H1 (cell line): Measurements from ENCODE around the gene CDC42EP3. TPM values are rescaled to one million over a fixed set of nuclear protein-coding genes. Genes with fewer than 3 reads are reported as not detected.

Source experiments
- CTCF ChIA-PET: fragments of 300-600 bp; sonication (Branson Sonifier 250); formaldehyde crosslinking; loops from one replicate; lab custom pipeline; 2021; ENCODE audit not compliant: partially characterized antibody; lab: Charles Lee
- POLR2A ChIA-PET: fragments of 300-600 bp; sonication (Branson Sonifier 250); formaldehyde crosslinking; loops from one replicate; lab custom pipeline; 2021; ENCODE audit warnings: inconsistent platforms; ENCODE audit not compliant: partially characterized antibody; lab: Charles Lee
- DNase-seq, 2 experiments: peaks; one replicate each; pipeline versions ENCODE4 v3.0.0 to v3.0.0-alpha.2; 2010 to 2022; ENCODE audit warnings: low spot score in 2 of 2, low read depth in 1 of 2, mixed read lengths in 1 of 2
- FAIRE-seq: peaks from 2 replicates; lab custom pipeline; 2011; peaks lifted over from hg19 to GRCh38; lab: Jason Lieb, UNC
- H2AFZ ChIP-seq: 2 replicates; pipeline ENCODE4 v1.8.1; 2012; ENCODE audit warnings: low read length, inconsistent platforms
- H2AK5ac ChIP-seq: 2 replicates; pipeline ENCODE4 v1.6.1; 2013; ENCODE audit warnings: low read depth, low read length
- H2BK120ac ChIP-seq: replicated peaks from 2 replicates; pipeline ENCODE3; 2013; ENCODE audit warnings: low read depth, low read length, inconsistent platforms
- H2BK12ac ChIP-seq: 2 replicates; pipeline ENCODE4 v1.6.1; 2013; ENCODE audit warnings: low read depth, low read length
- H2BK15ac ChIP-seq: 2 replicates; pipeline ENCODE4 v1.6.1; 2013; ENCODE audit warnings: low read length
- H2BK20ac ChIP-seq: 2 replicates; pipeline ENCODE4 v1.6.1; 2013; ENCODE audit warnings: low read length
- H2BK5ac ChIP-seq: 2 replicates; pipeline ENCODE4 v1.6.1; 2013; ENCODE audit warnings: low read depth, low read length
- H3K14ac ChIP-seq: 2 replicates; pipeline ENCODE4 v1.6.1; 2013; ENCODE audit warnings: inconsistent platforms; ENCODE audit not compliant: insufficient read length
- H3K18ac ChIP-seq: 2 replicates; pipeline ENCODE4 v1.6.1; 2013; ENCODE audit warnings: low read length; ENCODE audit errors: extremely low read depth
- H3K23ac ChIP-seq: 2 replicates; pipeline ENCODE4 v1.6.1; 2013; ENCODE audit warnings: inconsistent platforms; ENCODE audit not compliant: insufficient read length
- H3K23me2 ChIP-seq: 2 replicates; pipeline ENCODE4 v1.6.1; 2013; ENCODE audit warnings: low read depth, low read length
- H3K27ac ChIP-seq: 2 replicates; pipeline ENCODE4 v1.6.1; 2011; ENCODE audit warnings: low read depth, low read length, inconsistent platforms
- H3K27me3 ChIP-seq, 4 experiments: replicated peaks in 1 of 4; 1 replicate in 1 of 4; 2 replicates in 3 of 4; pipeline versions ENCODE4 v1.6.1 to v1.8.1; 2011 to 2013; ENCODE audit warnings: low read length in 3 of 4, mild to moderate bottlenecking in 3 of 4, inconsistent platforms in 2 of 4, mixed read lengths in 2 of 4, moderate library complexity in 1 of 4; ENCODE audit not compliant: control insufficient read depth in 3 of 4, insufficient read depth in 3 of 4; ENCODE audit errors: extremely low read depth in 1 of 4
- H3K36me3 ChIP-seq, 4 experiments: 2 replicates each; pipeline versions ENCODE4 v1.6.1 to v1.8.1; 2011 to 2013; ENCODE audit warnings: mild to moderate bottlenecking in 4 of 4, low read length in 3 of 4, moderate library complexity in 2 of 4, control low read depth in 1 of 4, inconsistent platforms in 1 of 4; ENCODE audit not compliant: insufficient read depth in 4 of 4, control insufficient read depth in 2 of 4
- H3K4ac ChIP-seq: replicated peaks from 2 replicates; pipeline ENCODE3; 2013; ENCODE audit warnings: low read length, low read depth, mixed read lengths, inconsistent platforms; ENCODE audit not compliant: insufficient read length
- H3K4me1 ChIP-seq, 4 experiments: replicated peaks in 1 of 4; 1 replicate in 1 of 4; 2 replicates in 3 of 4; pipeline versions ENCODE4 v1.6.1 to v1.8.1; 2011 to 2013; ENCODE audit warnings: low read length in 3 of 4, inconsistent platforms in 2 of 4, mixed read lengths in 1 of 4; ENCODE audit not compliant: insufficient read depth in 4 of 4, control insufficient read depth in 3 of 4
- H3K4me2 ChIP-seq, 2 experiments: 2 replicates each; pipeline versions ENCODE4 v1.6.1 to v1.8.1; 2011 to 2013; ENCODE audit warnings: low read depth in 2 of 2, low read length in 2 of 2, control low read depth in 1 of 2, inconsistent platforms in 1 of 2, mild to moderate bottlenecking in 1 of 2; ENCODE audit not compliant: insufficient read depth in 1 of 2
- H3K4me3 ChIP-seq, 4 experiments: fragments of 200-600, 300-600 bp in 1 of 4; sonication (generic), shearing (Covaris generic), sonication (Bioruptor Twin) in 1 of 4; 2 replicates each; pipeline versions ENCODE4 v1.5.1 to v1.8.1; 2011 to 2016; ENCODE audit warnings: low read length in 4 of 4, low read depth in 3 of 4, control low read depth in 2 of 4, inconsistent platforms in 2 of 4, mild to moderate bottlenecking in 2 of 4, mixed read lengths in 1 of 4, moderate library complexity in 1 of 4; ENCODE audit not compliant: insufficient read depth in 2 of 4; ENCODE audit errors: extremely low read depth in 1 of 4
- H3K56ac ChIP-seq: replicated peaks from 2 replicates; pipeline ENCODE3; 2013; ENCODE audit warnings: low read depth, mild to moderate bottlenecking, mixed read lengths, low read length, inconsistent platforms; ENCODE audit not compliant: insufficient read length
- H3K79me1 ChIP-seq: 2 replicates; pipeline ENCODE4 v1.6.1; 2013; ENCODE audit warnings: low read depth, low read length, control low read depth
- H3K79me2 ChIP-seq, 2 experiments: 2 replicates each; pipeline versions ENCODE4 v1.6.1 to v1.8.1; 2012 to 2013; ENCODE audit warnings: low read length in 2 of 2, mild to moderate bottlenecking in 2 of 2, inconsistent platforms in 1 of 2; ENCODE audit not compliant: insufficient read depth in 2 of 2, control insufficient read depth in 1 of 2
- H3K9ac ChIP-seq, 4 experiments: replicated peaks in 1 of 4; 1 replicate in 1 of 4; 2 replicates in 3 of 4; pipeline versions ENCODE4 v1.6.1 to v1.8.1; 2011 to 2013; ENCODE audit warnings: low read depth in 3 of 4, low read length in 3 of 4, control low read depth in 2 of 4, mild to moderate bottlenecking in 2 of 4, moderate library complexity in 2 of 4, inconsistent platforms in 1 of 4; ENCODE audit errors: extremely low read depth in 1 of 4
- H3K9me3 ChIP-seq, 2 experiments: 2 replicates each; pipeline versions ENCODE4 v1.6.1 to v1.8.1; 2012 to 2013; ENCODE audit warnings: mild to moderate bottlenecking in 2 of 2, moderate library complexity in 2 of 2, control low read depth in 1 of 2, inconsistent platforms in 1 of 2, low read depth in 1 of 2, low read length in 1 of 2, mixed read lengths in 1 of 2; ENCODE audit not compliant: insufficient read depth in 2 of 2
- H4K20me1 ChIP-seq, 2 experiments: replicated peaks in 1 of 2; 2 replicates each; pipeline versions ENCODE3 to v1.8.1; 2011 to 2013; ENCODE audit warnings: inconsistent platforms in 2 of 2, low read length in 2 of 2, mild to moderate bottlenecking in 1 of 2; ENCODE audit not compliant: insufficient read depth in 2 of 2, control insufficient read depth in 1 of 2
- H4K5ac ChIP-seq: 2 replicates; pipeline ENCODE4 v1.6.1; 2013; ENCODE audit warnings: low read length, low read depth, mixed read lengths, inconsistent platforms; ENCODE audit not compliant: insufficient read length
- H4K8ac ChIP-seq: 2 replicates; pipeline ENCODE4 v1.8.0; 2013; ENCODE audit warnings: mild to moderate bottlenecking, moderate library complexity, low read length, inconsistent platforms; ENCODE audit not compliant: insufficient read depth; ENCODE audit errors: extremely low read depth
- H4K91ac ChIP-seq: replicated peaks from 2 replicates; pipeline ENCODE3; 2013; ENCODE audit warnings: low read length, mixed read lengths, inconsistent platforms; ENCODE audit not compliant: insufficient read length
- HDAC6 ChIP-seq: IDR thresholded peaks from one replicate; pipeline ENCODE4 v1.7.1; 2012; ENCODE audit warnings: low read depth, mild to moderate bottlenecking, inconsistent platforms, low read length, moderate library complexity
- whole genome bisulfite sequencing, 2 experiments: shearing (Covaris generic) in 1 of 2; methylation state at CpG; one replicate each; pipeline versions ENCODE4 v1.1.6 to v1.1.7; 2013 to 2015; ENCODE audit warnings: low lambda C conversion rate in 2 of 2, mixed read lengths in 2 of 2, inconsistent platforms in 1 of 2, low coverage in 1 of 2, missing lambda C conversion rate in 1 of 2; ENCODE audit not compliant: insufficient replicate concordance in 2 of 2, insufficient coverage in 1 of 2, insufficient read length in 1 of 2; ENCODE audit errors: extremely low coverage in 1 of 2, missing lambda C conversion rate in 1 of 2; 5-methylcytosine and 5-hydroxymethylcytosine counted together
- polyA plus RNA-seq, 7 experiments: library from polyadenylated mRNA; depleted of rRNA in 3 of 7; stranded (reverse) in 5 of 7; unstranded in 2 of 7; fragments of >200 nt in 5 of 7; fragments of 200-250 nt in 2 of 7; gene quantifications; 1 replicate in 5 of 7; 2 replicates in 1 of 7; 4 replicates in 1 of 7; pipeline versions ENCODE4 v1.2.1 to v1.2.3, GENCODE V29; 2011 to 2013; ENCODE audit warnings: missing spikeins in 2 of 7, mixed read lengths in 2 of 7
- total RNA-seq: library from RNA; stranded (reverse); fragmentation: NEBNext Ultra II Directional; extraction: Animal tissue kit (Norgen Biotek cat#: 25700); gene quantifications from 2 replicates; pipeline ENCODE4 v1.2.1, GENCODE V29; 2021

CDC42EP3 gene
- total and polyA plus RNA-seq, 2 of the 8 experiments (the other 6 are each of a cell fraction or from before 2014, with no cell fraction given) = 18.4 to 24.7 TPM

DNA sequence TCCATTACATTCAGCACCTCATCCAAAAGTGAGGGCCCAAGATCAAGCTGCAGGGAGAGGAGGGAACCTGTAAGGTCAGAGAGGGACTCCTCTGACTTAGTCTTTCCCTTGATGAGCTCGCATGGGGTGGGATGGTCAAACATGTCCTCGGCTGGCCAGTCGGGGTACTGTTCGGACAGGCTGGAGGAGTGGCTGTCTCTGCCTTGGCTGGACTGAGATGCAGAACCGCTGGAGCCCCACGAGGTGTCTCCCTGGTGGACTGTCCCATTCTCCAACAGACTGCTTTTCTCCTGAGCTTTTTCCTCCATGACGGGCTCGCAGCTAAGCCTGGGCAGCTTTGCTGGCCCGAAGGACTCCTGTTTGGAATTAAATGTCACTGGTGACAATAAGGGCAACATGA, 25.6 kb downstream of the CDC42EP3 start:
- no peak for TF ChIP-seq HDAC6
- TF ChIP-seq, all 59 proteins: peak for 0
- H3K79me2 ChIP-seq = peaks cover 0 to 31% of the 10 kb centered on the region in 2 experiments; a peak in 2 of 4 replicates
- peaks cover 0 to 6% (median 2%) of the 10 kb centered on the region in 4 experiments; a peak in 3 of 7 replicates for H3K4me1 ChIP-seq
- H2BK12ac ChIP-seq = no peak overlapping the region
- no peak overlapping the region for H3K27ac ChIP-seq
- no peak overlapping the region for H4K5ac ChIP-seq
- H3K14ac ChIP-seq = no peak overlapping the region
- DNase-seq (no peak), FAIRE-seq (no peak)
- peak overlapping the region; percentile 76; the same call in 1 of the 2 replicates for H4K8ac ChIP-seq
- H3K23me2 ChIP-seq = no peaks in the 10 kb centered on the region
- H3K79me1 ChIP-seq = peaks cover 13% of the 10 kb centered on the region
- H3K23ac ChIP-seq = no peak overlapping the region
- no peak overlapping the region for H2BK5ac ChIP-seq
- WGBS, 2 experiments = 99% methylated on average over 9 of the region's 9 CpGs; no CpG with 5 or more reads in 1 of the 2 experiments
- no peak overlapping the region for H2BK120ac ChIP-seq
- H3K36me3 ChIP-seq = peaks cover 5 to 32% (median 12%) of the 10 kb centered on the region in 4 experiments; a peak in 7 of 8 replicates
- no peaks in the 10 kb centered on the region for H3K27me3 ChIP-seq
- no peak overlapping the region for H2AFZ ChIP-seq
- H3K18ac ChIP-seq = no peak overlapping the region
- no peak overlapping the region for H3K4ac ChIP-seq
- peaks cover 5 to 7% of the 10 kb centered on the region in 2 experiments; a peak in 2 of 4 replicates for H3K9me3 ChIP-seq
- H2BK20ac ChIP-seq = no peak overlapping the region
- no peak overlapping the region for H3K4me3 ChIP-seq
- ChIA-PET CTCF (interaction anchor here (1.4 to 2.5 kb wide), 2 partner anchors 11 to 164 kb away, joined by 5 to 7 read pairs; no protein-coding TSS in a partner anchor), POLR2A (interaction anchor here (1.0 to 1.2 kb wide), 2 partner anchors 10 to 11 kb away, joined by 3 read pairs; no protein-coding TSS in a partner anchor)
- no peak overlapping the region for H3K4me2 ChIP-seq
- H4K91ac ChIP-seq = no peak overlapping the region
- no peak overlapping the region for H2AK5ac ChIP-seq
- H4K20me1 ChIP-seq = peaks cover 0 to 2% of the 10 kb centered on the region in 2 experiments
- H2BK15ac ChIP-seq = no peak overlapping the region
- no peak overlapping the region for H3K56ac ChIP-seq
- H3K9ac ChIP-seq = no peak overlapping the region
